SU-DHL-6 (cell line): Measurements from ENCODE around the gene GPR155.

Experiments used
- H2AFZ ChIP-seq: fragments of 200-600 bp; sonication (generic); 2 replicates; pipeline ENCODE4 v1.6.1; 2014; ENCODE audit warnings: low read depth, mild to moderate bottlenecking, moderate library complexity, mixed read lengths, antibody characterized with exemption, low read length; ENCODE audit not compliant: severe bottlenecking
- H3F3A ChIP-seq: fragments of 200-600 bp; shearing (Covaris generic); 2 replicates; pipeline ENCODE4 v1.6.0; 2016; ENCODE audit warnings: antibody characterized with exemption, mild to moderate bottlenecking; ENCODE audit not compliant: insufficient read depth
- H3K27ac ChIP-seq: fragments of 200-600 bp; sonication (generic); 2 replicates; pipeline ENCODE4 v1.5.1; 2016; ENCODE audit warnings: low read depth, mild to moderate bottlenecking, low read length, moderate library complexity, mixed read lengths
- H3K27me3 ChIP-seq: fragments of 200-600 bp; sonication (generic), shearing (Covaris generic); 2 replicates; pipeline ENCODE4 v1.6.0; 2014; ENCODE audit warnings: mild to moderate bottlenecking, low read length
- H3K36me3 ChIP-seq: fragments of 200-600 bp; sonication (generic); 2 replicates; pipeline ENCODE4 v1.6.1; 2014; ENCODE audit warnings: mild to moderate bottlenecking, low read length, mixed read lengths
- H3K4me2 ChIP-seq: fragments of 300-600, 200-600 bp; shearing (Covaris generic), sonication (generic); 2 replicates; pipeline ENCODE4 v1.6.0; 2014; ENCODE audit warnings: low read length, low read depth, mild to moderate bottlenecking; ENCODE audit not compliant: poor library complexity, severe bottlenecking
- H3K4me3 ChIP-seq: fragments of 200-600 bp; sonication (generic); 2 replicates; pipeline ENCODE4 v1.5.1; 2014; ENCODE audit warnings: antibody characterized with exemption, low read length, mild to moderate bottlenecking, mixed read lengths; ENCODE audit not compliant: insufficient read depth, poor library complexity, severe bottlenecking
- H3K79me2 ChIP-seq: fragments of 200-600 bp; sonication (generic); 2 replicates; pipeline ENCODE4 v1.6.1; 2014; ENCODE audit warnings: mild to moderate bottlenecking, low read length, moderate library complexity; ENCODE audit not compliant: insufficient read depth
- H3K9ac ChIP-seq: fragments of 200-600 bp; sonication (generic); 2 replicates; pipeline ENCODE4 v1.7.0; 2014; ENCODE audit warnings: mild to moderate bottlenecking, low read length
- H3K9me2 ChIP-seq: fragments of 200-600 bp; sonication (generic); replicated peaks from 2 replicates; pipeline ENCODE4 v1.6.1; 2014; ENCODE audit warnings: low read length; ENCODE audit not compliant: insufficient read depth
- H3K9me3 ChIP-seq: fragments of 200-600 bp; sonication (generic); 2 replicates; pipeline ENCODE4 v1.6.1; 2014; ENCODE audit warnings: low read length, mixed read lengths; ENCODE audit not compliant: insufficient read depth
- H4K20me1 ChIP-seq: fragments of 200-600 bp; sonication (generic); 2 replicates; pipeline ENCODE4 v1.6.1; 2014; ENCODE audit warnings: low read depth, mild to moderate bottlenecking, antibody characterized with exemption, low read length, moderate library complexity, mixed read lengths
- CTCF ChIP-seq: fragments of 200-600 bp; sonication (generic); IDR thresholded peaks from one replicate; pipeline ENCODE4 v1.5.1; 2017; ENCODE audit warnings: antibody characterized with exemption, mild to moderate bottlenecking, low read length, moderate library complexity; ENCODE audit not compliant: insufficient read depth, poor library complexity, severe bottlenecking
- EZH2phosphoT487 ChIP-seq: fragments of 200-600 bp; sonication (generic), shearing (Covaris generic); conservative IDR thresholded peaks from 2 replicates; pipeline ENCODE4 v1.6.1; 2018; ENCODE audit warnings: mild to moderate bottlenecking, antibody characterized with exemption, low read length, moderate library complexity, mixed read lengths

The GPR155 gene

GRCh38 chr2:174445248-174445647 lies 41.6 kb downstream of the GPR155 start:
- H3K27ac ChIP-seq: no peak overlapping the region
- no peaks in the 10 kb centered on the region for H3K36me3 ChIP-seq
- TF ChIP-seq EZH2phosphoT487: no peak
- no peak overlapping the region for H3K9ac ChIP-seq
- H2AFZ ChIP-seq: no peak overlapping the region
- no peaks in the 10 kb centered on the region for H3K79me2 ChIP-seq
- H3K9me2 ChIP-seq: no peaks in the 10 kb centered on the region
- no peaks in the 10 kb centered on the region for H3K27me3 ChIP-seq
- H3F3A ChIP-seq: no peaks in the 10 kb centered on the region
- H3K9me3 ChIP-seq: no peaks in the 10 kb centered on the region
- no peaks in the 10 kb centered on the region for H4K20me1 ChIP-seq
- no peak overlapping the region for H3K4me3 ChIP-seq
- H3K4me2 ChIP-seq: no peak overlapping the region

- Histone ChIP-seq H4K20me1 (no peaks in the 10 kb centered on the region), H3K9ac (no peak overlapping the region), H3K79me2 (no peaks in the 10 kb centered on the region), H3K4me2 (no peak overlapping the region), H3K9me2 (no peaks in the 10 kb centered on the region), H3K36me3 (no peaks in the 10 kb centered on the region), H3K27ac (no peak overlapping the region), H3K4me3 (no peak overlapping the region), H3K9me3 (no peaks in the 10 kb centered on the region), H2AFZ (no peak overlapping the region), H3K27me3 (no peaks in the 10 kb centered on the region), H3F3A (no peaks in the 10 kb centered on the region)
- no peak for TF ChIP-seq EZH2phosphoT487
- TF ChIP-seq CTCF: no peak
Observed at GRCh38 chr2:174444761-174445160, 42.1 kb downstream of the GPR155 start.

GRCh38 chr2:174442546-174443510 lies 44.0 kb downstream of the GPR155 start:
- Histone ChIP-seq H3K27me3 (no peaks in the 10 kb centered on the region), H3K9me3 (no peaks in the 10 kb centered on the region), H4K20me1 (no peaks in the 10 kb centered on the region), H3K9me2 (no peaks in the 10 kb centered on the region), H3K27ac (no peak overlapping the region), H3K79me2 (no peaks in the 10 kb centered on the region), H3K9ac (no peak overlapping the region), H3K36me3 (no peaks in the 10 kb centered on the region), H3K4me3 (no peak overlapping the region), H3K4me2 (no peak overlapping the region), H3F3A (no peaks in the 10 kb centered on the region), H2AFZ (no peak overlapping the region)
- no peak for TF ChIP-seq CTCF
- TF ChIP-seq EZH2phosphoT487: no peak

GRCh38 chr2:174439950-174440349 lies 46.9 kb downstream of the GPR155 start:
- no peak overlapping the region for H3K9ac ChIP-seq
- no peaks in the 10 kb centered on the region for H3K9me3 ChIP-seq
- H3K4me3 ChIP-seq: no peak overlapping the region
- H3K4me2 ChIP-seq: no peak overlapping the region
- H3K36me3 ChIP-seq: no peaks in the 10 kb centered on the region
- no peak overlapping the region for H2AFZ ChIP-seq
- H3K9me2 ChIP-seq: no peaks in the 10 kb centered on the region
- H4K20me1 ChIP-seq: no peaks in the 10 kb centered on the region
- H3F3A ChIP-seq: no peaks in the 10 kb centered on the region
- H3K27me3 ChIP-seq: no peaks in the 10 kb centered on the region
- H3K79me2 ChIP-seq: no peaks in the 10 kb centered on the region
- H3K27ac ChIP-seq: no peak overlapping the region
- TF ChIP-seq CTCF (no peak), EZH2phosphoT487 (no peak)
